B cell (primary cell): ENCODE measurements around the gene EXOC6B.

ENCODE experiments used
- EZH2 ChIP-seq: IDR thresholded peaks from 2 replicates; pipeline ENCODE4 v1.6.1; 2012; ENCODE audit warnings: borderline replicate concordance, low read depth, mild to moderate bottlenecking, moderate library complexity, low read length; ENCODE audit not compliant: insufficient read depth, poor library complexity, severe bottlenecking
- TF ChIP-seq, protein P1 (sequence below): fragments of 200-600 bp; IDR thresholded peaks from one replicate; pipeline ENCODE4 v1.8.0; 2022; ENCODE audit warnings: antibody characterized with exemption, mild to moderate bottlenecking

DNA sequence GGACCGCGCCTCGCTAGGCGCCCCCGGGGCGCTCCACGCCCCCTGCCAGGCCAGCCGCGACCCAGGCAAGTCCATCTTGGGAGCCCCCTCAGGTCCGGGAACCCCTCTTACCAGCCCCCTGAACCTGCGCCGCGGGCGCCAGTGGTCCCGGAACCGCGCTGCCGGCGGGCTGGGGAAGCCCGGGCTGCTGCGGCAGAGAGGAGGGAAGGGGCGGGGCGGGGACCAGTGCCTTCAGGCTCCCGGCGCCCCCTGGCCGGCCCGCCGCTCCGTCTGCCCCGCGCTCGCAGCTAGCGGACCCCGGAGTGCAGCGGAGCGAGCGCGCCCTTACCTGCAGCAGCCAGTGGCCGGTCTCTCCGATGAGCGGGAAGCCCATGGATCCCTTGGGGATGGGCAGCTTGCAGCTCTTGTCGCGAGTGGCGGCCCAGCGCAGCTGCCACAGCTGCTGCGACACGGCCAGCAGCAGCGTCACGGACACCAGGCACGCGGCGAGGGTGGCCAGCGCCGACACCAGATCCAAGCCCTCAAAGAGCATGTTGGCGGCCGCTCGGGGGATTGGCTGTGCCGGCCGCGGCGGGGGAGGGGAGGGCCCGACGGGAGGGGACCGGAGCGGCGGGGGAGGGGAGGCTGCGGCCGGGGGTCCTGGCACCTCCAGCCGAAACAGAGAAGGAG lies 678.4 kb downstream of the EXOC6B start, which contains the start of gene CYP26B1:
- TF ChIP-seq, protein P1, sequence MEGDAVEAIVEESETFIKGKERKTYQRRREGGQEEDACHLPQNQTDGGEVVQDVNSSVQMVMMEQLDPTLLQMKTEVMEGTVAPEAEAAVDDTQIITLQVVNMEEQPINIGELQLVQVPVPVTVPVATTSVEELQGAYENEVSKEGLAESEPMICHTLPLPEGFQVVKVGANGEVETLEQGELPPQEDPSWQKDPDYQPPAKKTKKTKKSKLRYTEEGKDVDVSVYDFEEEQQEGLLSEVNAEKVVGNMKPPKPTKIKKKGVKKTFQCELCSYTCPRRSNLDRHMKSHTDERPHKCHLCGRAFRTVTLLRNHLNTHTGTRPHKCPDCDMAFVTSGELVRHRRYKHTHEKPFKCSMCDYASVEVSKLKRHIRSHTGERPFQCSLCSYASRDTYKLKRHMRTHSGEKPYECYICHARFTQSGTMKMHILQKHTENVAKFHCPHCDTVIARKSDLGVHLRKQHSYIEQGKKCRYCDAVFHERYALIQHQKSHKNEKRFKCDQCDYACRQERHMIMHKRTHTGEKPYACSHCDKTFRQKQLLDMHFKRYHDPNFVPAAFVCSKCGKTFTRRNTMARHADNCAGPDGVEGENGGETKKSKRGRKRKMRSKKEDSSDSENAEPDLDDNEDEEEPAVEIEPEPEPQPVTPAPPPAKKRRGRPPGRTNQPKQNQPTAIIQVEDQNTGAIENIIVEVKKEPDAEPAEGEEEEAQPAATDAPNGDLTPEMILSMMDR: no peak
- TF ChIP-seq EZH2: no peak
